Fibroblast of lung (primary cell): ENCODE results near the gene CPN2. TPM values are rescaled to one million over a fixed set of nuclear protein-coding genes. Genes with fewer than 3 reads are reported as not detected.
A peak's percentile ranks its signal among the peaks of the same experiment; 100 is the strongest.

Experiments used
- DNase-seq, 2 donors: peaks; one replicate each; pipeline versions ENCODE4 v3.0.0 to v3.0.0-alpha.2; 2010; ENCODE audit warnings: low read depth in 2 of 2
- H2AFZ ChIP-seq: 2 replicates; pipeline ENCODE4 v1.5.1; 2012; ENCODE audit warnings: low read length, control low read depth, inconsistent platforms
- H3K27ac ChIP-seq: 2 replicates; pipeline ENCODE4 v1.5.1; 2011; ENCODE audit warnings: low read length, control low read depth; ENCODE audit not compliant: insufficient read depth
- H3K27me3 ChIP-seq: 2 replicates; pipeline ENCODE4 v1.5.1; 2011; ENCODE audit warnings: mild to moderate bottlenecking, low read length; ENCODE audit not compliant: control insufficient read depth, insufficient read depth
- H3K36me3 ChIP-seq: 2 replicates; pipeline ENCODE4 v1.5.1; 2011; ENCODE audit warnings: low read length; ENCODE audit not compliant: control insufficient read depth, insufficient read depth
- H3K4me1 ChIP-seq: 2 replicates; pipeline ENCODE4 v1.5.1; 2011; ENCODE audit warnings: low read length; ENCODE audit not compliant: control insufficient read depth, insufficient read depth; ENCODE audit errors: extremely low read depth
- H3K4me2 ChIP-seq: 2 replicates; pipeline ENCODE4 v1.5.1; 2011; ENCODE audit warnings: low read length, control low read depth; ENCODE audit not compliant: insufficient read depth; ENCODE audit errors: extremely low read depth
- H3K4me3 ChIP-seq, 4 experiments: fragments of 200-600 bp in 1 of 4; sonication (generic) in 1 of 4; replicated peaks in 1 of 4; 2 replicates each; pipeline ENCODE4 v1.5.1; 2011 to 2016; ENCODE audit warnings: low read length in 4 of 4, low read depth in 3 of 4, mild to moderate bottlenecking in 3 of 4, control low read depth in 2 of 4, inconsistent platforms in 1 of 4, mixed read lengths in 1 of 4; ENCODE audit not compliant: insufficient read depth in 1 of 4; ENCODE audit errors: control extremely low read depth in 1 of 4
- H3K79me2 ChIP-seq: 2 replicates; pipeline ENCODE4 v1.5.1; 2012; ENCODE audit warnings: mild to moderate bottlenecking, low read length, inconsistent platforms; ENCODE audit not compliant: control insufficient read depth, insufficient read depth
- H3K9ac ChIP-seq: 2 replicates; pipeline ENCODE4 v1.5.1; 2011; ENCODE audit warnings: mild to moderate bottlenecking, low read length, control low read depth; ENCODE audit not compliant: insufficient read depth
- H3K9me3 ChIP-seq: 2 replicates; pipeline ENCODE4 v1.5.1; 2012; ENCODE audit warnings: low read depth, low read length; ENCODE audit not compliant: control insufficient read depth, insufficient read depth
- H4K20me1 ChIP-seq: 2 replicates; pipeline ENCODE4 v1.5.1; 2011; ENCODE audit warnings: low read length; ENCODE audit not compliant: control insufficient read depth, insufficient read depth; ENCODE audit errors: extremely low read depth
- EZH2 ChIP-seq: IDR thresholded peaks from 2 replicates; pipeline ENCODE4 v1.5.1; 2012; ENCODE audit warnings: low read length, control low read depth, mild to moderate bottlenecking; ENCODE audit errors: missing control alignments
- polyA plus RNA-seq, 2 donors: library from polyadenylated mRNA; depleted of rRNA in 1 of 2; stranded (reverse) in 1 of 2; unstranded in 1 of 2; fragments of >200 nt; gene quantifications; 2 replicates each; pipeline ENCODE4 v1.2.1, GENCODE V29; 2011 to 2012; ENCODE audit warnings: missing spikeins in 1 of 2
- total RNA-seq: library from RNA; depleted of rRNA; stranded (reverse); fragments of >200 nt; gene quantifications from 2 replicates; pipeline ENCODE4 v1.2.1, GENCODE V29; 2014
- TF ChIP-seq, protein P1 (sequence below), 2 donors: IDR thresholded peaks in 1 of 2; conservative IDR thresholded peaks in 1 of 2; 1 replicate in 1 of 2; 2 replicates in 1 of 2; pipeline ENCODE4 v1.5.1; 2011 to 2012; ENCODE audit warnings: low read length in 2 of 2, control low read depth in 1 of 2, inconsistent platforms in 1 of 2, low read depth in 1 of 2, mild to moderate bottlenecking in 1 of 2

The CPN2 gene
- total and polyA plus RNA-seq, 2 donors (not counting 1 experiment from before 2014, with no cell fraction given): not detected

DNA sequence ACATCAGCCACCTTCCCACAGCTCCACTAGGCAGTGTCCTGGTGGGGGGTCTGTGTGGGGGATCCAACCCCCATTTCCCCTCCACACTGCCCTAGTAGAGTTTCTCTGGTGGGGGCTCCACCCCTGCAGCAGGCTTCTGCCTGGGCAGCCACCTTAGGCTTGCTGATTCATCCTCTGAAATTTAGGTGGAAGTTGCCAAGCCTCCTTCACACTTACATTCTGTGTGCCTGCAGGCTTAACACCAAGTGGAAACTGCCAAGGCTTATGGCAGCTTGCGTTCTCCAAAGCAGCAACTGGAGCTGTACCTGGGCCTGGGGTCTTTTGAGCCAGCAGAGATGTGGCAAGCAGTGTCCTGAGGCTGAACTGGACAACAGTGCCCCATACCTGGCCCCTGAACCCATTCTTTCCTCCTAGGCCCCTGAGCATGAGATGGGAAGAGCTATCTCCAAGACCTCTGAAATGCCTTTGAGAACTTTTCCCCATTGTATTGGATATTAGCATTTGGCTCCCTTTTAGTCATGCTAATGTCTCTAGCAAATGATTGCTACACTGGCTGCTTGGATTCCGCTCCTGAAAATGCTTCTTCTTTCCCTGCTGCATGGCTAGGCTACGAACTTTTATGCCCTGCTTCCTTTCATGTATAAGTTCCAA, 32.5 kb downstream of the CPN2 start:
- Histone ChIP-seq H4K20me1 (no peaks in the 10 kb centered on the region), H3K27me3 (peaks cover 46% of the 10 kb centered on the region), H3K36me3 (no peaks in the 10 kb centered on the region), H3K79me2 (no peaks in the 10 kb centered on the region), H3K4me2 (no peak overlapping the region), H3K9ac (no peak overlapping the region), H3K4me3 (no peak overlapping the region), H2AFZ (no peak overlapping the region), H3K4me1 (peaks cover 6% of the 10 kb centered on the region), H3K9me3 (no peaks in the 10 kb centered on the region), H3K27ac (no peak overlapping the region)
- TF ChIP-seq, protein P1, sequence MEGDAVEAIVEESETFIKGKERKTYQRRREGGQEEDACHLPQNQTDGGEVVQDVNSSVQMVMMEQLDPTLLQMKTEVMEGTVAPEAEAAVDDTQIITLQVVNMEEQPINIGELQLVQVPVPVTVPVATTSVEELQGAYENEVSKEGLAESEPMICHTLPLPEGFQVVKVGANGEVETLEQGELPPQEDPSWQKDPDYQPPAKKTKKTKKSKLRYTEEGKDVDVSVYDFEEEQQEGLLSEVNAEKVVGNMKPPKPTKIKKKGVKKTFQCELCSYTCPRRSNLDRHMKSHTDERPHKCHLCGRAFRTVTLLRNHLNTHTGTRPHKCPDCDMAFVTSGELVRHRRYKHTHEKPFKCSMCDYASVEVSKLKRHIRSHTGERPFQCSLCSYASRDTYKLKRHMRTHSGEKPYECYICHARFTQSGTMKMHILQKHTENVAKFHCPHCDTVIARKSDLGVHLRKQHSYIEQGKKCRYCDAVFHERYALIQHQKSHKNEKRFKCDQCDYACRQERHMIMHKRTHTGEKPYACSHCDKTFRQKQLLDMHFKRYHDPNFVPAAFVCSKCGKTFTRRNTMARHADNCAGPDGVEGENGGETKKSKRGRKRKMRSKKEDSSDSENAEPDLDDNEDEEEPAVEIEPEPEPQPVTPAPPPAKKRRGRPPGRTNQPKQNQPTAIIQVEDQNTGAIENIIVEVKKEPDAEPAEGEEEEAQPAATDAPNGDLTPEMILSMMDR (conservative IDR thresholded peaks at IDR 0.05 in 1 of 2, IDR thresholded peaks at IDR 0.05 in 1 of 2; ENCODE audit: low read depth in 1 of 2, low read length in 2 of 2): no peak
- TF ChIP-seq EZH2: no peak
- DNase-seq: peak in 1 of 2 donors; percentile 32

DNA sequence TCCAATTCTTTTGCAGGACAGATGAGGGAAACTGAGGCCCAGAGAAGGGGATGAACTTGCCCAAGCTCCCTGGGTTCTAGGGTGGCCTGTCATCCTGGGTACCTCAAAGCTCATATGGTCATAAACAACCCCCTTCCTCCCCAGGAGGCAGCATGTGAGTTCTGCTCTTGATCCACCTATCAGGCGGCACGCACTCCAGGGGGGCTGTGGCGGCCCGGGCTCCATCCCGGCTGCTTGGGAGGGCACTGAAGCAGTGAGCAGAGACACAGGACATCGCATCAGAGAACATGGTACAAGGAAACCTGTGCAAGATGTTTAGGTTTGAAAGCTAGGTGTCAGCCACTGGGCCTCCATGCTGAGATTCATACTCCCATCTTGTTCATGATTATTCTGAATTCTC, 34.2 kb downstream of the CPN2 start:
- no peak for DNase-seq
- no peak overlapping the region for H3K27ac ChIP-seq
- no peak overlapping the region for H2AFZ ChIP-seq
- H3K4me2 ChIP-seq: no peak overlapping the region
- H4K20me1 ChIP-seq: no peaks in the 10 kb centered on the region
- H3K4me1 ChIP-seq: peaks cover 6% of the 10 kb centered on the region
- no peak overlapping the region for H3K4me3 ChIP-seq
- no peak for TF ChIP-seq EZH2
- TF ChIP-seq, protein P1 (conservative IDR thresholded peaks at IDR 0.05 in 1 of 2, IDR thresholded peaks at IDR 0.05 in 1 of 2; ENCODE audit: low read depth in 1 of 2, low read length in 2 of 2): no peak
- H3K27me3 ChIP-seq: peaks cover 57% of the 10 kb centered on the region
- no peaks in the 10 kb centered on the region for H3K9me3 ChIP-seq
- H3K36me3 ChIP-seq: no peaks in the 10 kb centered on the region
- H3K9ac ChIP-seq: no peak overlapping the region
- H3K79me2 ChIP-seq: no peaks in the 10 kb centered on the region

DNA sequence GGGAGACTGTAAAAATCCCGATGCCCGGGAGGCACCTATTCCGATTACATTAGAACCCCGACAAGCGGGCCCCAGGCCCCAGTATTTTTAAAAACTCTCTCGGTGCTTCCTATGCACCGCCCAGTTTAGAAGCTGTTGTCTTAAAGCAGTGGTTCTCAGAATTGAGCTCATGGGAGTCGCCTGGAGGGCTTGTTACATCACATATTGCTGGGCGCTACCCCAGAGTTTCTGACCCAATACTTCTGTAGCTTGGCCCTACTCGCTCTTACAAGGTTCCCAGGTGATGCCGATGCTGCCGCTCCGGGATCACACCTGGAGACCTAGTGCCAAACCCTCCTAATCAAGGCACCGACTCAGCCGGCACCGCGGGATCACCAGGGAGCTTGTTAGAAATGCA, 35.2 kb downstream of the CPN2 start:
- no peaks in the 10 kb centered on the region for H3K79me2 ChIP-seq
- H3K27ac ChIP-seq: no peak overlapping the region
- H4K20me1 ChIP-seq: no peaks in the 10 kb centered on the region
- TF ChIP-seq, protein P1 (conservative IDR thresholded peaks at IDR 0.05 in 1 of 2, IDR thresholded peaks at IDR 0.05 in 1 of 2; ENCODE audit: low read depth in 1 of 2, low read length in 2 of 2): no peak
- no peak for TF ChIP-seq EZH2
- peaks cover 6% of the 10 kb centered on the region for H3K4me1 ChIP-seq
- peak in 1 of 2 donors; percentile 36 for DNase-seq
- H3K27me3 ChIP-seq: peaks cover 62% of the 10 kb centered on the region
- no peaks in the 10 kb centered on the region for H3K9me3 ChIP-seq
- peak overlapping the region; percentile 84 for H3K4me2 ChIP-seq
- no peaks in the 10 kb centered on the region for H3K36me3 ChIP-seq
- no peak overlapping the region for H3K9ac ChIP-seq
- H3K4me3 ChIP-seq: peak overlapping the region in 1 of 4 experiments; percentile 54
- H2AFZ ChIP-seq: no peak overlapping the region
